ENCODE measurements around the gene CELF5. TPM values are rescaled to one million over a fixed set of nuclear protein-coding genes. Genes with fewer than 3 reads are reported as not detected.

Gene CELF5
- total and polyA plus RNA-seq, 9 of the 15 experiments (the other 6 are each of a cell fraction or from before 2014, with no cell fraction given): 0.01 to 0.56 (median 0.22) TPM

- Histone ChIP-seq H3K9me1 (ENCODE audit: control insufficient read depth, insufficient read depth, low read length) (no peaks in the 10 kb centered on the region), H3K9ac (ENCODE audit: insufficient read depth in 1 of 2, low read depth in 2 of 2, low read length in 2 of 2) (peak overlapping the region in 1 of 2 experiments; percentile 99; a peak in 2 of 4 replicates), H3K27me3 (ENCODE audit: control insufficient read depth in 2 of 2, insufficient read depth in 2 of 2, low read length in 2 of 2) (no peaks in the 10 kb centered on the region), H3K27ac (ENCODE audit: extremely low read depth, low read depth, low read length) (no peak overlapping the region), H3K9me3 (replicated peaks; ENCODE audit: control insufficient read depth, insufficient read depth, low read depth, low read length) (no peaks in the 10 kb centered on the region), H4K20me1 (replicated peaks; ENCODE audit: control insufficient read depth, insufficient read depth, low read length) (peaks cover 26% of the 10 kb centered on the region; the same call in 1 of the 2 replicates), H2AFZ (ENCODE audit: low read depth, low read length) (no peak overlapping the region), H3K36me3 (ENCODE audit: control insufficient read depth, insufficient read depth, low read length) (peaks cover 57% of the 10 kb centered on the region; the same call in 2 of the 3 replicates), H3K4me2 (ENCODE audit: insufficient read depth, low read length) (no peak overlapping the region; the same call in 1 of the 2 replicates), H3K79me2 (ENCODE audit: control insufficient read depth, insufficient read depth, low read length) (peaks cover 70% of the 10 kb centered on the region), H3K4me3 (peak overlapping the region; percentile 99; the same call in 1 of the 2 replicates), H3K4me1 (replicated peaks in 1 of 2; ENCODE audit: control insufficient read depth in 2 of 2, insufficient read depth in 2 of 2, low read length in 2 of 2) (peaks cover 23 to 85% of the 10 kb centered on the region in 2 experiments)
- ATAC-seq (no peak), FAIRE-seq (no peak), DNase-seq (ENCODE audit: extremely low read depth in 1 of 4, low spot score in 3 of 4) (no peak)
- ChIA-PET POLR2A (no interaction called here), CTCF (ENCODE audit: low intra/inter-chr PET ratio) (no interaction called here)
- no TSS peak for BruUV-seq (replicated peaks)
- in situ Hi-C loops (cut with MboI) (no loop called here), intact Hi-C loops (cut with micrococcal nuclease) (no loop called here)
- TF ChIP-seq NKRF (IDR thresholded peaks at IDR 0.05; ENCODE audit: borderline replicate concordance) (no peak), ZNF57 (CRISPR knock-in tag; IDR thresholded peaks at IDR 0.05) (no peak), POLR2G (IDR thresholded peaks at IDR 0.05; ENCODE audit: low read depth, low read length) (peak; percentile 50; the same call in 1 of the 2 replicates), RNF2 (IDR thresholded peaks at IDR 0.05) (no peak), RBFOX2 (IDR thresholded peaks at IDR 0.05; ENCODE audit: low read depth, low read length) (peak; percentile 53; the same call in 1 of the 2 replicates), ZNF354B (CRISPR knock-in tag; IDR thresholded peaks at IDR 0.05) (no peak), THRA (IDR thresholded peaks at IDR 0.05) (no peak), ELK3 (CRISPR knock-in tag; IDR thresholded peaks at IDR 0.05) (no peak)
- WGBS (ENCODE audit: insufficient coverage, low coverage, missing lambda C conversion rate): 85% methylated on average over 26 of the region's 36 CpGs
Measured at GRCh38 chr19:3187662-3188511, 36.6 kb upstream of the CELF5 start.

Measured in K562 (cell line).